Erythroblast (primary cell): ENCODE results near the gene NOP56.

ENCODE experiments used
- GATA1 ChIP-seq: IDR thresholded peaks from 2 replicates; pipeline ENCODE4 v1.6.1; 2011; ENCODE audit warnings: low read depth, mild to moderate bottlenecking, control low read depth, low read length, moderate library complexity
- POLR2A ChIP-seq: IDR thresholded peaks from 2 replicates; pipeline ENCODE4 v1.6.1; 2011; ENCODE audit warnings: mild to moderate bottlenecking, low read length

DNA sequence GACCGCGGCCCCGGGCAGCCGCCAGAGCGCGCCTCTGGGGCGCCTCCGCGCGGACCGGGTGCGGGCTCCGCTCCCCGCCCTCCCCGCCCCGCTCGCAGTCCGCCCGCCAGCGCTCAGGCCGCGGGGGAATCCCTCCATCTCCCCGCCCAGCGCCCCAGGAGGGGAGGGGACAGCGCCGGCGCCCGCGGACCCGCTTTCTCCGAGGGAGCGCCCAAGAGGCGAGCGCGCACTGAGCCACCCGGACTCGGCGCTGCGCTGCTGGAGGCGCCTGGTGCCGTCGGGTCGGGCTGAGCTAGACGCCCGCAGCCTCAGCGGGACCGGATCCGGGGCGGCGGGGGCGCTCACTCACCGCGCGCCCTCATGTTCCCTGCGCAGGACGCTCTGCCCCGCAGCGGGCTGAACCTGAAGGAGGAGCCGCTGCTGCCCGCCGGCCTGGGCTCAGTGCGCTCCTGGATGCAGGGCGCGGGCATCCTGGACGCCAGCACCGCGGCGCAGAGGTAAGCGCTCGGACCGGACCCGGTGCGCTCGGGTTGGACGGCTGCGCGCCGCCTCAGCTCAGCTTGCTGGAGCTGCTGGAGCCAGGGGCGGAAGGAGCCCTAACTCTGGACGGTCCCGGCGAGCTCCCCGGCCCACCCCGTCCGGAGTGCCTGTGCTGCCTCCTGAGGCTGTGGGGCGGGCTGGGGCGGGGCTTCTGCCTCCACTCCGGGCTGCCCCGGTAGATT lies 41.0 kb downstream of the NOP56 start:
- TF ChIP-seq POLR2A (no peak), GATA1 (no peak)
